Left renal pelvis (tissue), 4 donors: ENCODE data around the gene SPCS2. TPM values are rescaled to one million over a fixed set of nuclear protein-coding genes. Genes with fewer than 3 reads are reported as not detected.
"Not testable (repeated sequence)": the region's sequence is repeated elsewhere in the genome, so short reads cannot be mapped to it uniquely, and the experiment has no call there.

Experiments used
- DNase-seq, 4 donors: peaks; one replicate each; pipeline ENCODE4 v3.0.0-alpha.2; 2013; ENCODE audit warnings: low read depth in 4 of 4, low spot score in 3 of 4
- polyA plus RNA-seq, 4 donors: library from polyadenylated mRNA; unstranded; fragments of 120-200 nt; gene quantifications; one replicate each; pipeline ENCODE4 v1.2.1, GENCODE V29; 2013; ENCODE audit not compliant: insufficient read length in 4 of 4

The SPCS2 gene
- polyA plus RNA-seq, 4 donors: 194 to 295 (median 230) TPM

- no peak for DNase-seq
Observed at GRCh38 chr11:74992852-74993251, 43.8 kb downstream of the SPCS2 start.

- no peak for DNase-seq
Observed at GRCh38 chr11:75000975-75001354, 51.9 kb downstream of the SPCS2 start.

- DNase-seq: no peak
Observed at GRCh38 chr11:75001686-75002085, 52.6 kb downstream of the SPCS2 start.

- no peak for DNase-seq
Observed at GRCh38 chr11:75002516-75002915, 53.5 kb downstream of the SPCS2 start.

GRCh38 chr11:75004215-75004614, 55.1 kb downstream of the SPCS2 start:
- no peak for DNase-seq

- no peak for DNase-seq
Observed at GRCh38 chr11:75011357-75011756, 62.3 kb downstream of the SPCS2 start.

- no peak for DNase-seq
Observed at GRCh38 chr11:75011872-75012271, 62.8 kb downstream of the SPCS2 start.

GRCh38 chr11:75013051-75013450, 64.0 kb downstream of the SPCS2 start:
- DNase-seq: no peak

GRCh38 chr11:75014129-75014528, 65.1 kb downstream of the SPCS2 start:
- no peak for DNase-seq

- DNase-seq: not testable (repeated sequence)
Observed at GRCh38 chr11:75019200-75019599, 70.1 kb downstream of the SPCS2 start.

GRCh38 chr11:75020328-75020727, 71.3 kb downstream of the SPCS2 start:
- not testable (repeated sequence) for DNase-seq

- no peak for DNase-seq
Observed at GRCh38 chr11:75022296-75022695, 73.2 kb downstream of the SPCS2 start.

GRCh38 chr11:75022759-75023396, 73.8 kb downstream of the SPCS2 start:
- DNase-seq: peak; percentile 51 to 63 (median 56)

GRCh38 chr11:75023446-75024067, 74.5 kb downstream of the SPCS2 start:
- DNase-seq: no peak

GRCh38 chr11:75024068-75024449, 75.0 kb downstream of the SPCS2 start:
- DNase-seq: no peak

GRCh38 chr11:75024764-75025211, 75.7 kb downstream of the SPCS2 start:
- no peak for DNase-seq

GRCh38 chr11:75025561-75025960, 76.5 kb downstream of the SPCS2 start:
- DNase-seq: no peak

- DNase-seq: no peak
Observed at GRCh38 chr11:75028321-75028720, 79.3 kb downstream of the SPCS2 start.
